GM19193 (cell line): ENCODE measurements around the gene CDH4.

ENCODE experiments used
- POLR2A ChIP-seq: IDR thresholded peaks from 4 replicates; pipeline ENCODE4 v1.6.1; 2011; ENCODE audit not compliant: insufficient read depth, insufficient read length; ENCODE audit errors: extremely low read depth

CDH4 gene

GRCh38 chr20:61614706-61615100 lies 362.6 kb downstream of the CDH4 start:
- no peak for TF ChIP-seq POLR2A

GRCh38 chr20:61615806-61616205 lies 363.7 kb downstream of the CDH4 start:
- no peak for TF ChIP-seq POLR2A

GRCh38 chr20:61619751-61620150 lies 367.7 kb downstream of the CDH4 start:
- TF ChIP-seq POLR2A = no peak

DNA sequence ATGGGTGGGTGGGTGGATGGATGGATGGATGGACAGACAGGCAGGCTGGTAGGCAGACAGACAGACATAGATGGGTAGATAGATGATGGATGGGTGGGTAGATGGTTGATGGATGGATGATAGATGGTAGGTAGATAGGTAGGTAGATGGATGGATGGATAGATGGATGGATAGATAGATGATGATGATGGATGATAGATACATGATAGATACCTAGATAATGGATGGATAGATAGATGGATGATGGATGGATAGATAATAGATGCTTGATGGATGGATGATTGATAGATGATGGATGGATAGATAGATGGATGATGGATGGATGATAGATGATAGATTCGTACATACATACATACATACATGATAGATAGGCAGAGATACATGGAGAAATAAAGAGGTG lies 368.1 kb downstream of the CDH4 start:
- TF ChIP-seq POLR2A = no peak

- no peak for TF ChIP-seq POLR2A
Measured at GRCh38 chr20:61621035-61621730, 369.1 kb downstream of the CDH4 start.

- TF ChIP-seq POLR2A = no peak
Measured at GRCh38 chr20:61621852-61622251, 369.8 kb downstream of the CDH4 start.

- TF ChIP-seq POLR2A = no peak
Measured at GRCh38 chr20:61623451-61623850, 371.4 kb downstream of the CDH4 start.

- no peak for TF ChIP-seq POLR2A
Measured at GRCh38 chr20:61625246-61625645, 373.2 kb downstream of the CDH4 start.

- TF ChIP-seq POLR2A = no peak
Measured at GRCh38 chr20:61626412-61626811, 374.4 kb downstream of the CDH4 start.

DNA sequence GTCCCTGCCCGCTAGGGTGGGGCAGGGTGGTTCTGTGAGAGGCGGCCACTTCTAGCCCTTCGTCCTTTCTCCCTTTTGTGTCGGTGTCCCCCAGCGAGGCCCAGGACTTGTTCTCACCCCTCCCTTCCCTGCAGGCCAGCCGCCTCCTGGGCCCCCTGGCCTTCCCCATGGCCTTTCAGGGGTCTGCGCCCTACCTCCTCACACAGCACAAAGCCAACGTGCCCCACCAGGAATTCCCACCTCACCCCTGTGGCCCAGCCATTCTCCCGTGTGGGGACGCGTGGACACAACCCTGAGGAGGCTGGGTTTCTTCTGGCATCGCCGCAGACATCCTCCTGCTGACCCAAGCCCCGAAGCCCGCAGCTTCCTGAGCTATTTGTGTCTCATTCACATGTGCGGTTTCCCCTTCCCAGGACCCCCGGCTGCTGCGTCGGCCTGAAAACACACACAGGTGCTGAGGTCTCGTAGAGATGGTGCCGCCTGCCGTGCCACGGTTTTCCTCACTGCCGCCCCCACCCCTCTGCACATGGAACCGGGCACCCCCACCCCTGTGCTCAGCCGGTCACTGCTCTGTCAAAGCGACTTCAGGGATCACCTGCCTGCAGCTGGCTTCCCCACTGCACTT lies 375.8 kb downstream of the CDH4 start:
- TF ChIP-seq POLR2A = no peak

DNA sequence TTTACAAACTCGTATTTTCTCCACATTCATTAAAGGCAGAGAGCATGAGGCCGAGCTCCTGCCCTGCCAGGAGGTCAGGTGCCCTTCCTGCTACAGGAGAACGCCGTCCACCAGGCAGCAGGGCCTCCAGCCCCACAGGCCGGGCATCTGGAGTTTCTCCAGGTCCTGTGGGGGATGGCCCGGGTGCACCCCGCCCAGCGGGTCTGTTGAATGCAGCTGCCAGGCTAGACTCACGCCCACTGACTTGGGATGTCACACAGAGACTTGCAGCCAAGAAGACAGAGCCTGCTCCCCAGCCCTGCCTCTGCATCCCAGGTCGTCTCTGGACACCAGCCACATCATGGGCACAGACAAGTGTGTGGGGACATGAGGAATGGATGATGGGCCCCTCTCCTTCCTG lies 376.4 kb downstream of the CDH4 start:
- no peak for TF ChIP-seq POLR2A

DNA sequence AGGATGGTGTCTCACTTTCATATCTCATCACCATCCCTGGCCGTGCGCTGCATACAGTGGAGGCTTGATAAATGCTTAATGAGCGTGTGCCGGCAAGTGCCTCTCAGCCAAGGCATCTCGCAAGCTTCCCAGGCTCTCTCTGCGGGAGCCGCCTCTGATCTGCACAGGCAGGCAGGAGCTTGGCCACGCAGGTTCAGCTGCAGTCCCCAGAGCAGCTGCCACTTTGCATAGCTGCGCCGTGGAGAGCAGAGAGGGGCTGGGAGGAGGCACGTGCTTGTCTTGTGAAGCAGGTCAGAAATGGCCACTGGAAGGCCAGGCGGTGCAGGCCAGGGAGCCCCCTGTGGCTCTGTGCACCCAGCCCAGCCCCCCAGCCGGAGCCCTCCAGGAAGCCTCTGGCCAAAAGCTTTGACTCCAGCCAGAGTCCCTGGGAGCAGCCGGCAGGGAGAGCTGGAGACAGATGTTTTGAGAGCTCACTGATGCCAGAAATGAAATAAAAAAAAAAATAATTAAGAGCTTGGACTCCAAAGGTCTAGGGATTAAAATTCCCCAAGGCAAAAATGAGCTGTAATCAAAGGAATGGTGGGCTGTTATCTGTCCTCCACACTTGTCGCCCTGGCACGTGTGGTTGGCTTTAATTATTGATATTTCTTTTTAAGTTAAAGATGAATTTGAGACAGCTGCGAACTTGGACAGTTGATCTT lies 377.0 kb downstream of the CDH4 start:
- no peak for TF ChIP-seq POLR2A

GRCh38 chr20:61629602-61630390 lies 377.7 kb downstream of the CDH4 start:
- TF ChIP-seq POLR2A = no peak

- no peak for TF ChIP-seq POLR2A
Measured at GRCh38 chr20:61630391-61630650, 378.3 kb downstream of the CDH4 start.

DNA sequence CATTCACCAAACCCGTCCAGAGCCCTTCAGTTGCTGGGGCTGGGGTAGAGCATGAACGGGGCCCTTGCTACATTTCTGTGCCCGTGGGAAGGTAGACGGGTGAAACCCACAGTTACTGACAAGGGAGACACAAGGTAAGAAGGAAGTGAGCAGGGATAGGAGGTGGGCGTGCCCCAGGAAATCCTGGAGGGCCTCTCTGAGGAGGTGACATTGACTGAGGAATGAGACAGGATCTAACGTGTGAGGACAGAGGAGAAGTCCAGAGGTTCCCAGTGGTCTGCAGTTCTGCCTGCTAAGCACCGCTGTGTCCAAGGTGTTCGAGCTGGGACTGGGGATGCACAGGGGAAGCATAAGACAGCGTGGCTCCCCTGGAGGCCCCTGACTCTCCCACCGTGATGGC lies 378.8 kb downstream of the CDH4 start:
- no peak for TF ChIP-seq POLR2A
